Fibroblast of villous mesenchyme (primary cell): ENCODE results near the gene AKT3. TPM values are rescaled to one million over a fixed set of nuclear protein-coding genes. Genes with fewer than 3 reads are reported as not detected.

Source experiments
- DNase-seq: peaks from one replicate; pipeline ENCODE4 v3.0.0-alpha.2; 2010; ENCODE audit warnings: low read depth
- H3K4me3 ChIP-seq: 2 replicates; pipeline ENCODE4 v1.5.1; 2011; ENCODE audit warnings: low read depth, mild to moderate bottlenecking, low read length
- CTCF ChIP-seq: IDR thresholded peaks from 2 replicates; pipeline ENCODE4 v1.5.1; 2012; ENCODE audit warnings: low read depth, mild to moderate bottlenecking, low read length; ENCODE audit not compliant: insufficient read depth
- total RNA-seq: library from RNA; depleted of rRNA; stranded (reverse); fragments of >200 nt; gene quantifications from 2 replicates; pipeline ENCODE4 v1.2.3, GENCODE V29; 2012

AKT3 gene
- total RNA-seq, 1 donor: 38.0 TPM

- no peak for TF ChIP-seq CTCF
- DNase-seq: no peak
- no peak overlapping the region for H3K4me3 ChIP-seq
Measured at GRCh38 chr1:243738020-243738419, 112.0 kb downstream of the AKT3 start.

- no peak for DNase-seq
- H3K4me3 ChIP-seq: no peak overlapping the region
- TF ChIP-seq CTCF: no peak
Measured at GRCh38 chr1:243735457-243735856, 114.6 kb downstream of the AKT3 start.

GRCh38 chr1:243734308-243734695 lies 115.7 kb downstream of the AKT3 start:
- no peak overlapping the region for H3K4me3 ChIP-seq
- DNase-seq: no peak
- no peak for TF ChIP-seq CTCF

- no peak for TF ChIP-seq CTCF
- H3K4me3 ChIP-seq: no peak overlapping the region
- DNase-seq: no peak
Measured at GRCh38 chr1:243733670-243734307, 116.3 kb downstream of the AKT3 start.

- H3K4me3 ChIP-seq: no peak overlapping the region
- DNase-seq: no peak
- TF ChIP-seq CTCF: no peak
Measured at GRCh38 chr1:243732637-243733036, 117.4 kb downstream of the AKT3 start.

GRCh38 chr1:243731974-243732625 lies 117.9 kb downstream of the AKT3 start:
- no peak overlapping the region for H3K4me3 ChIP-seq
- no peak for DNase-seq
- no peak for TF ChIP-seq CTCF
